ENCODE measurements around the gene AKT3. TPM values are rescaled to one million over a fixed set of nuclear protein-coding genes. Genes with fewer than 3 reads are reported as not detected.

Gene AKT3
- total and polyA plus RNA-seq, 2 experiments from 2014 or later, result 4.5 to 18.5 TPM

GRCh38 chr1:243841507-243841906 lies 8.5 kb downstream of the AKT3 start (continued):
- TF ChIP-seq REST (IDR thresholded peaks at IDR 0.05; ENCODE audit: unreplicated experiment) (no peak), POLR2AphosphoS5 (IDR thresholded peaks at IDR 0.05; ENCODE audit: low read depth) (no peak)

- Mint-ChIP-seq H3K27ac (no peak overlapping the region), H3K9me3 (peaks cover 16% of the 10 kb centered on the region), H3K27me3 (ENCODE audit: insufficient read depth, low read depth, poor library complexity) (no peaks in the 10 kb centered on the region), H3K4me1 (peaks cover 4% of the 10 kb centered on the region), H3K36me3 (ENCODE audit: low read depth) (peaks cover 41% of the 10 kb centered on the region), H3K4me3 (no peak overlapping the region)
- H3K4me1 ChIP-seq (ENCODE audit: insufficient read depth), result no peaks in the 10 kb centered on the region
- no peaks in the 10 kb centered on the region for H3K9me2 ChIP-seq (ENCODE audit: insufficient read depth)
- no peak overlapping the region for H3K27ac ChIP-seq (ENCODE audit: low read depth)
- ATAC-seq (no peak), DNase-seq (ENCODE audit: low spot score) (no peak)
- H3K4me3 ChIP-seq, result no peak overlapping the region
- H3K27me3 ChIP-seq (ENCODE audit: insufficient read depth), result no peaks in the 10 kb centered on the region
- no peaks in the 10 kb centered on the region; the same call in 1 of the 2 replicates for H4K20me1 ChIP-seq (replicated peaks; ENCODE audit: insufficient read depth)
- no peaks in the 10 kb centered on the region for H3F3A ChIP-seq (replicated peaks; ENCODE audit: low read depth)
- no peaks in the 10 kb centered on the region; the same call in 1 of the 2 replicates for H3K36me3 ChIP-seq (ENCODE audit: insufficient read depth)
- peaks cover 45% of the 10 kb centered on the region for H3K79me2 ChIP-seq (replicated peaks; ENCODE audit: insufficient read depth)
- no peak overlapping the region for H2AFZ ChIP-seq
- no peak overlapping the region for H3K4me2 ChIP-seq
- no peak for TF ChIP-seq EZH2 (IDR thresholded peaks at IDR 0.05; ENCODE audit: low read depth, unreplicated experiment)
- TF ChIP-seq ZNF331 (CRISPR knock-in tag; IDR thresholded peaks at IDR 0.05; ENCODE audit: low read depth), result no peak
- no peak for TF ChIP-seq ZNF462 (CRISPR knock-in tag; IDR thresholded peaks at IDR 0.05)
- no peak for TF ChIP-seq EZH2phosphoT487 (IDR thresholded peaks at IDR 0.05; ENCODE audit: unreplicated experiment)
- TF ChIP-seq ZNF114 (CRISPR knock-in tag; IDR thresholded peaks at IDR 0.05), result no peak
- TF ChIP-seq STAT1 (IDR thresholded peaks at IDR 0.05; ENCODE audit: unreplicated experiment), result no peak
- TF ChIP-seq NANOG (IDR thresholded peaks at IDR 0.05; ENCODE audit: borderline replicate concordance), result no peak
- TF ChIP-seq POLR2AphosphoS5 (IDR thresholded peaks at IDR 0.05; ENCODE audit: low read depth), result no peak
- no peak for TF ChIP-seq CREB1 (CRISPR knock-in tag; IDR thresholded peaks at IDR 0.05; ENCODE audit: low read depth)
- TF ChIP-seq CTCF (conservative IDR thresholded peaks at IDR 0.05; ENCODE audit: low read depth in 2 of 2), result no peak
- no peak for TF ChIP-seq JUNB (IDR thresholded peaks at IDR 0.05; ENCODE audit: unreplicated experiment)
These were observed 12.0 kb downstream of the AKT3 start for GRCh38 chr1:243837907-243838535.

Data from GM23338 (cell line).